Duodenal mucosa (tissue), 2 donors: Measurements from ENCODE around the gene GRIN3B.

Experiments used
- H3K27ac ChIP-seq: one replicate; pipeline ENCODE4 v1.7.0; 2013; ENCODE audit warnings: low read depth, low read length
- H3K27me3 ChIP-seq, 2 donors: one replicate each; pipeline ENCODE4 v1.7.0; 2013; ENCODE audit warnings: low read length in 2 of 2, control low read depth in 1 of 2; ENCODE audit not compliant: insufficient read depth in 2 of 2, control insufficient read depth in 1 of 2
- H3K36me3 ChIP-seq, 2 donors: one replicate each; pipeline ENCODE4 v1.7.0; 2013; ENCODE audit warnings: low read length in 2 of 2, control low read depth in 1 of 2; ENCODE audit not compliant: insufficient read depth in 2 of 2, control insufficient read depth in 1 of 2
- H3K4me1 ChIP-seq, 2 donors: one replicate each; pipeline ENCODE4 v1.7.0; 2013; ENCODE audit warnings: low read length in 2 of 2, control low read depth in 1 of 2; ENCODE audit not compliant: insufficient read depth in 2 of 2, control insufficient read depth in 1 of 2
- H3K4me3 ChIP-seq, 2 donors: one replicate each; pipeline ENCODE4 v1.7.0; 2013; ENCODE audit warnings: low read length in 2 of 2, low read depth in 1 of 2
- H3K9ac ChIP-seq, 2 donors: one replicate each; pipeline ENCODE4 v1.7.0; 2013; ENCODE audit warnings: low read length in 2 of 2, low read depth in 1 of 2
- H3K9me3 ChIP-seq, 2 donors: one replicate each; pipeline ENCODE4 v1.7.0; 2013; ENCODE audit warnings: low read length in 2 of 2, control low read depth in 1 of 2; ENCODE audit not compliant: control insufficient read depth in 1 of 2

GRIN3B gene

DNA sequence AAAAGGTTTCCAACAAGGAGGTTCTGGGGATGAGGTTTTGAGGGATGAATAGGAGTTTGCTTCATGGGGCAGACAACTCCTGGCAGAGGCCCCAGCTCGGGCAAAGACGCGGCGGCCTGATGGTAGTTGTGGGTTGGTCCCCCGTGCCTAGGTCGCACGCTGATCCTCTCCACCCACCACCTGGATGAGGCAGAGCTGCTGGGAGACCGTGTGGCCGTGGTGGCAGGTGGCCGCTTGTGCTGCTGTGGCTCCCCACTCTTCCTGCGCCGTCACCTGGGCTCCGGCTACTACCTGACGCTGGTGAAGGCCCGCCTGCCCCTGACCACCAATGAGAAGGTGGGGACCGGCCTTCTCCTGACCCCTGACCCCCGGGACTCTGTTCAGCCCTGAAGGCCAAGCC lies 51.6 kb downstream of the GRIN3B start:
- Histone ChIP-seq H3K27me3 (no peaks in the 10 kb centered on the region), H3K9me3 (no peaks in the 10 kb centered on the region), H3K36me3 (no peaks in the 10 kb centered on the region), H3K4me1 (no peaks in the 10 kb centered on the region), H3K9ac (no peak overlapping the region), H3K27ac (no peak overlapping the region), H3K4me3 (no peak overlapping the region)

DNA sequence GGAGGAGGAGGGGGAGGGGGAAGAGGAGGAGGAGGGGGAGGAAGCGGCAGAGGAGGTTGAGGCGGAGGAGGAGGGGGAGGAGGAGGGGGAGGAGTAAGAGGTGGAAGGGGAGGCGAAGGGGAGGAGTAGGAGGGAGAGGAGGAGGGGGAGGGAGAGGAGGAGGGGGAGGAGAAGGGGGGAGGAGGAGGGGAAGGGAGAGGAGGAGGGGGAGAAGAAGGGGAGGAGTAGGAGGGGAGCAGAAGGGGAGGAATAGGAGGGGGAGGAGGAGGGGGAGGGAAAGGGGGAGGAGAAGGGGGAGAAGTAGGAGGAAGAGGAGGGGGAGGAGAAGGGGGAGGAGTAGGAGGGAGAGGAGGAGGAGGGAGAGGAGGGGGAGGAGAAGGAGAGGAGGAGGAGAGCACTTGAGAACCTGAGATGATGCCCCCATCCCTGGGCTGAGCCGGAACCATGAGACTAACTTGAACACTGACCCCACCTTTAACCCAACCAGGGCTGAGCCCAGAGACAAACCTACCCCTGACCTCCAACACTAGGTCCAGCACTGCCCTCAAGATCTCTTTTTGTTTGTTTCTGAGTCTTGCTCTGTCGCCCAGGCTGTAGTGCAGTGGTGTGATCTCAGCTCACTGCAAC lies 52.2 kb downstream of the GRIN3B start:
- Histone ChIP-seq H3K27me3 (no peaks in the 10 kb centered on the region), H3K4me3 (no peak overlapping the region), H3K36me3 (no peaks in the 10 kb centered on the region), H3K9ac (no peak overlapping the region), H3K4me1 (no peaks in the 10 kb centered on the region), H3K9me3 (no peaks in the 10 kb centered on the region), H3K27ac (no peak overlapping the region)

DNA sequence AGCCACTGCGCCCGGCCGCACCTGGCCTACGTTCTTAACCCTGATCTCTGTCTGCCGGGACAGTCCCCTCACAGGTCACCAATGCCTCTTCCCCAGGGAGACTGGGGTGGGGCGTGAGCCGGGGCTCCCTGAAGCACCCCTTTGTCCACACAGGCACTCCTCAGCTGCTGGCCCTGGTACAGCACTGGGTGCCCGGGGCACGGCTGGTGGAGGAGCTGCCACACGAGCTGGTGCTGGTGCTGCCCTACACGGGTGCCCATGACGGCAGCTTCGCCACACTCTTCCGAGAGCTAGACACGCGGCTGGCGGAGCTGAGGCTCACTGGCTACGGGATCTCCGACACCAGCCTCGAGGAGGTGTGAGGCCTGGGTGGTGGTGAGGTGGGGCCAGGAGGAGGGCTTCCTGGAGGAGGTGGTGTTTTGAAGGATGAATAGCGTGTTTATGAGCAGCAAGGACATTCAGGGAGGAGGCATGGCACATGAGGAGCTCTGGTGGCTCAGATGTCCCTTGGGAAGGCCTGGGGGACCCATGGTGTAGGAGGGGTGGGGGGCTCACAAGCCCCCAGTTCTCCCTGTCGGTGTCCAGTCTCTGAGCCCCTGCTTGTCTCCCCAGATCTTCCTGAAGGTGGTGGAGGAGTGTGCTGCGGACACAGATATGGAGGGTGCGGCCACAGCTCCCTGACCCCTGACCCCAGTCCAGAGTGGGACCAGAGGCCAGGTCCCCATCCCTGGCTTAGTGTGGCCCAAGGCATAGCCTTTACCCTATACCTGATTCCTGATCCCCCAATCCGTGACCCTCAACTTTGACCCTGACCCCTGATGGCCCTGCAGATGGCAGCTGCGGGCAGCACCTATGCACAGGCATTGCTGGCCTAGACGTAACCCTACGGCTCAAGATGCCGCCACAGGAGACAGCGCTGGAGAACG lies 53.2 kb downstream of the GRIN3B start:
- H3K9me3 ChIP-seq: no peaks in the 10 kb centered on the region
- H3K4me3 ChIP-seq: no peak overlapping the region
- H3K9ac ChIP-seq: no peak overlapping the region
- H3K4me1 ChIP-seq: no peaks in the 10 kb centered on the region
- no peaks in the 10 kb centered on the region for H3K36me3 ChIP-seq
- no peak overlapping the region for H3K27ac ChIP-seq
- no peaks in the 10 kb centered on the region for H3K27me3 ChIP-seq

DNA sequence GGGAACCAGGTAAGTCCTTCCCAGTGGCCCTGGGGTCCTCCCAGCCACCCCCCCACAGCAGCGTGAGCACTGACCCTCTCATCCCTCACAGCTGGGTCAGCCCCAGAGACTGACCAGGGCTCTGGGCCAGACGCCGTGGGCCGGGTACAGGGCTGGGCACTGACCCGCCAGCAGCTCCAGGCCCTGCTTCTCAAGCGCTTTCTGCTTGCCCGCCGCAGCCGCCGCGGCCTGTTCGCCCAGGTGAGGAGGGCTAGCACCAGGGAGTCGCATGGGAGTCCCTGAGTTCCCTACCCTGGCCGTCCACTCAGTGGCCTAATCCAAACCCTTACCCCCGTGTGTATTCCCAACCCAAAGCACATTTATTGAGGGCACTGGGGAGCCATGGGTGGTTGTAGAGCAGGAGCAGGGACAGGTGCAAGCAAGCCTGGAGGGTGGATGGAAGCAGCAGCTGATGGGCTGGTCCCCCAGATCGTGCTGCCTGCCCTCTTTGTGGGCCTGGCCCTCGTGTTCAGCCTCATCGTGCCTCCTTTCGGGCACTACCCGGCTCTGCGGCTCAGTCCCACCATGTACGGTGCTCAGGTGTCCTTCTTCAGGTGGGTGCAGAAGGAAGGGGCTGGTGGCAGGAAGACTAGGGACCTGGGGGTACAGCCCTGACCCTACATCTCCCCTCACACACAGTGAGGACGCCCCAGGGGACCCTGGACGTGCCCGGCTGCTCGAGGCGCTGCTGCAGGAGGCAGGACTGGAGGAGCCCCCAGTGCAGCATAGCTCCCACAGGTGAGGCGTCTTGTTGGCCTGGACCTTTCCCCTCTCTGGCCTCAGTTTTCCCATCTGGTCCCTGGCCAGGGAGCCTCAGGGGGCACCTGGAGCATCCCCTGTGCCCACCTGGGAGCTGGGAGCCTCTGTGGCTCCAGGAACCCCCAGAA lies 54.1 kb downstream of the GRIN3B start:
- Histone ChIP-seq H3K4me1 (no peaks in the 10 kb centered on the region), H3K27ac (no peak overlapping the region), H3K27me3 (no peaks in the 10 kb centered on the region), H3K4me3 (no peak overlapping the region), H3K9me3 (no peaks in the 10 kb centered on the region), H3K9ac (no peak overlapping the region), H3K36me3 (no peaks in the 10 kb centered on the region)

DNA sequence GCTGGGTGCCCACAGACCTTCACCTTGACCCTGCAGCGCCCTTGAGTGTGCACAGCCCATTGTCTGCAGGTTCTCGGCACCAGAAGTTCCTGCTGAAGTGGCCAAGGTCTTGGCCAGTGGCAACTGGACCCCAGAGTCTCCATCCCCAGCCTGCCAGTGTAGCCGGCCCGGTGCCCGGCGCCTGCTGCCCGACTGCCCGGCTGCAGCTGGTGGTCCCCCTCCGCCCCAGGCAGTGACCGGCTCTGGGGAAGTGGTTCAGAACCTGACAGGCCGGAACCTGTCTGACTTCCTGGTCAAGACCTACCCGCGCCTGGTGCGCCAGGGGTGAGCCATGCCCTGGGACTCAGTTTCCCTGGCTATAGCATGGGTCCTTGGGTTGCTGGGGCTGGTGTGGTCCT lies 54.8 kb downstream of the GRIN3B start:
- H3K27ac ChIP-seq: no peak overlapping the region
- no peaks in the 10 kb centered on the region for H3K9me3 ChIP-seq
- no peaks in the 10 kb centered on the region for H3K4me1 ChIP-seq
- no peaks in the 10 kb centered on the region for H3K36me3 ChIP-seq
- no peak overlapping the region for H3K4me3 ChIP-seq
- H3K9ac ChIP-seq: no peak overlapping the region
- no peaks in the 10 kb centered on the region for H3K27me3 ChIP-seq

DNA sequence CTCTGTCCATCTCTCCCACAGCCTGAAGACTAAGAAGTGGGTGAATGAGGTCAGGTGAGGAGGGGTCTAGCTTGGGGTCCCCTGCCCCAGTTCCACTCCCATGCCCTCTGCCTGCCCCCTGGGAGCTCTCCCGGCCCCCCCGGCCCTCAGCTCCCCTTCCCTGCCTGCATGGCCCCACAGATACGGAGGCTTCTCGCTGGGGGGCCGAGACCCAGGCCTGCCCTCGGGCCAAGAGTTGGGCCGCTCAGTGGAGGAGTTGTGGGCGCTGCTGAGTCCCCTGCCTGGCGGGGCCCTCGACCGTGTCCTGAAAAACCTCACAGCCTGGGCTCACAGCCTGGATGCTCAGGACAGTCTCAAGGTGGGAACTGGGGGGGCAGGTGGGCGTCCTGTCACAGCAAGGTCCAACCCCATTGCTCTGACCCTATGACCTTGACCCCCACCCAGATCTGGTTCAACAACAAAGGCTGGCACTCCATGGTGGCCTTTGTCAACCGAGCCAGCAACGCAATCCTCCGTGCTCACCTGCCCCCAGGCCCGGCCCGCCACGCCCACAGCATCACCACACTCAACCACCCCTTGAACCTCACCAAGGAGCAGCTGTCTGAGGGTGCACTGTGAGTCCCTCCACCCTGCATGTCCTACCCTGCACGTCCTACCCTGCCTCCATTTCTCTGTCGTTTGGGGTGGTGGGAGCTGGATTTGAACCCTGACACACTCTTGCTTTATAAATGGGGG lies 55.8 kb downstream of the GRIN3B start:
- Histone ChIP-seq H3K27me3 (no peaks in the 10 kb centered on the region), H3K27ac (no peak overlapping the region), H3K4me3 (no peak overlapping the region), H3K9me3 (no peaks in the 10 kb centered on the region), H3K4me1 (no peaks in the 10 kb centered on the region), H3K36me3 (no peaks in the 10 kb centered on the region), H3K9ac (no peak overlapping the region)

DNA sequence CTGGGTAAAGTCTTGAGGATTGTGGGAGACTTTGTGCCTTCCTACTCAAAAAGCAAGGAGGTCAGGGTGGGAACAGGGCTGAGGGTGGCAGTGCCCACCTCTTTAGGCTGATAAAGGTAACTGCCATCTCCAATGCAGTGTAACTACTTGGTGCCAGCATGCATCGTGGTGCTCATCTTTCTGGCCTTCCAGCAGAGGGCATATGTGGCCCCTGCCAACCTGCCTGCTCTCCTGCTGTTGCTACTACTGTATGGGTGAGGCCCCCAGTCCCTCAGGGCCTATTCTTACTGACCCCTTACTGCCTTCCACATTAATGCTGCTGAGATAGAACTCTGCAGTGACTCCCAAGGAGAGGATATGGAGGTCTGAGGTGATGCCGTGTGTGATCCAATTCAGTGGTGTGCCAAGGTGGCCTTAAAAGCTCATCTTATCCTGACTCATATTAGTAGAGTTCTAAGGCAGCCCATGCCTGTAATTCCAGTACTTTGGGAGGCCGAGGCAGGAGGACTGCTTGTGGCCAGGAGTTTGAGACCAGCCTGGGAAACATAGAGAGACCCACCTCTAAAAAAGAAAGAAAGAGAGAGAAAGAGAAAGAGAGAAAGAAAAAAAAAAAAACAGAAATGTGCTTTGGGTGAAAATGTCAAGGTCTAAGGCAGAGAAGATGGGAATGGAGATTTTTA lies 57.1 kb downstream of the GRIN3B start:
- Histone ChIP-seq H3K9me3 (no peaks in the 10 kb centered on the region), H3K27me3 (no peaks in the 10 kb centered on the region), H3K27ac (no peak overlapping the region), H3K4me3 (no peak overlapping the region), H3K36me3 (no peaks in the 10 kb centered on the region), H3K9ac (no peak overlapping the region), H3K4me1 (no peaks in the 10 kb centered on the region)

DNA sequence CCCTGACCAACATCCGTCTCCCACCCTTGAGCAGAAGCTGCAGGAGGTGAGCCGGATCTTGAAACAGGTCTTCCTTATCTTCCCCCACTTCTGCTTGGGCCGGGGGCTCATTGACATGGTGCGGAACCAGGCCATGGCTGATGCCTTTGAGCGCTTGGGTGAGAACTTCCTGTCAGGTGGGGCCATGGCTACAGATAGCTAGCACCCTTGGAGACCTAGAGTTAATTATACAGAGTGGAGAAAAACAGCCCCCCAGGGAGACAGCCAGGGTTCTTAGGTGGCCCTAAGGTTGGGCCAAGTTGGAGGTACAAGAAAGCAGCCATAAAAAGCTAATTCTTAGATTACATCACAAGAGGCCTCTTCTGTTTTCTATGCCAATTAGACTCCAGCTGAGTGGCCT lies 57.9 kb downstream of the GRIN3B start:
- no peaks in the 10 kb centered on the region for H3K9me3 ChIP-seq
- no peaks in the 10 kb centered on the region for H3K4me1 ChIP-seq
- H3K4me3 ChIP-seq: no peak overlapping the region
- H3K27ac ChIP-seq: no peak overlapping the region
- H3K36me3 ChIP-seq: no peaks in the 10 kb centered on the region
- no peak overlapping the region for H3K9ac ChIP-seq
- H3K27me3 ChIP-seq: no peaks in the 10 kb centered on the region
